ENCODE measurements around the gene USP6.
"Not testable (repeated sequence)": the region's sequence is repeated elsewhere in the genome, so short reads cannot be mapped to it uniquely, and the experiment has no call there.

USP6 gene

GRCh38 chr17:5136580-5137412 is 21.0 kb downstream of the USP6 start:
- DNase-seq = not testable (repeated sequence)

- DNase-seq = not testable (repeated sequence)
Observed at GRCh38 chr17:5137511-5138197, 21.8 kb downstream of the USP6 start.

- not testable (repeated sequence) for DNase-seq
Observed at GRCh38 chr17:5138198-5138544, 22.3 kb downstream of the USP6 start.

GRCh38 chr17:5138616-5139457 is 23.0 kb downstream of the USP6 start:
- no peak for DNase-seq

- no peak for DNase-seq
Observed at GRCh38 chr17:5139458-5139732, 23.6 kb downstream of the USP6 start.

- DNase-seq = not testable (repeated sequence)
Observed at GRCh38 chr17:5142877-5143276, 27.0 kb downstream of the USP6 start.

- DNase-seq = not testable (repeated sequence)
Observed at GRCh38 chr17:5146122-5146521, 30.3 kb downstream of the USP6 start.

GRCh38 chr17:5160702-5161101 is 44.9 kb downstream of the USP6 start:
- DNase-seq = not testable (repeated sequence)

GRCh38 chr17:5161793-5162192 is 46.0 kb downstream of the USP6 start:
- DNase-seq = not testable (repeated sequence)

- DNase-seq = no peak
Observed at GRCh38 chr17:5164436-5164835, 48.6 kb downstream of the USP6 start.

GRCh38 chr17:5165791-5166564 is 50.1 kb downstream of the USP6 start:
- peak; percentile 72 for DNase-seq

- not testable (repeated sequence) for DNase-seq
Observed at GRCh38 chr17:5175027-5175426, 59.2 kb downstream of the USP6 start.

GRCh38 chr17:5179003-5179402 is 63.2 kb downstream of the USP6 start:
- DNase-seq = no peak

- no peak for DNase-seq
Observed at GRCh38 chr17:5181509-5182305, 65.9 kb downstream of the USP6 start.

GRCh38 chr17:5182597-5183409 is 67.0 kb downstream of the USP6 start:
- DNase-seq = no peak

GRCh38 chr17:5183410-5183793 is 67.6 kb downstream of the USP6 start:
- no peak for DNase-seq

- no peak for DNase-seq
Observed at GRCh38 chr17:5184288-5184687, 68.5 kb downstream of the USP6 start.

- DNase-seq = peak; percentile 96
Observed at GRCh38 chr17:5191541-5192417, 75.9 kb downstream of the USP6 start, which contains the start of gene ZNF594. Gene ZNF594 (minus strand): TSS chr17:5191868. CDS start chr17:5184256, 7,612 bp downstream.

- DNase-seq = peak; percentile 56
Observed at GRCh38 chr17:5194346-5194745, 78.5 kb downstream of the USP6 start.

- no peak for DNase-seq
Observed at GRCh38 chr17:5198472-5198871, 82.6 kb downstream of the USP6 start.
